SK-N-SH (cell line): ENCODE data around the gene RAD1. TPM values are rescaled to one million over a fixed set of nuclear protein-coding genes. Genes with fewer than 3 reads are reported as not detected.
A peak's percentile ranks its signal among the peaks of the same experiment; 100 is the strongest.

Experiments
- CTCF ChIA-PET: fragments of 300-600, 350-600 bp; formaldehyde crosslinking; extraction: SDS; loops from one replicate; lab custom pipeline; 2021; lab: Yijun Ruan, JAX
- POLR2A ChIA-PET: fragments of 350-600 bp; sonication (Branson Sonifier 250); formaldehyde crosslinking; extraction: SDS; loops from one replicate; lab custom pipeline; 2020; ENCODE audit warnings: antibody characterized with exemption, inconsistent platforms; lab: Yijun Ruan, JAX
- DNase-seq: peaks from one replicate; pipeline ENCODE4 v3.0.0; 2012
- H2AFZ ChIP-seq: fragments of 200-600 bp; sonication (generic); 2 replicates; pipeline ENCODE4 v1.8.1; 2016; ENCODE audit warnings: antibody characterized with exemption, mild to moderate bottlenecking, low read depth
- H3F3A ChIP-seq: fragments of 200-600 bp; sonication (generic); replicated peaks from 2 replicates; pipeline ENCODE3; 2016; ENCODE audit warnings: antibody characterized with exemption, mild to moderate bottlenecking; ENCODE audit not compliant: insufficient read depth
- H3K27ac ChIP-seq, 2 experiments: fragments of 200-500 bp in 1 of 2; fragments of 200-600 bp in 1 of 2; sonication (Bioruptor generic) in 1 of 2; sonication (generic), shearing (Covaris generic) in 1 of 2; 2 replicates each; pipeline versions ENCODE4 v1.5.1 to v1.6.1; 2014 to 2016; ENCODE audit warnings: low read depth in 2 of 2, inconsistent platforms in 1 of 2, low read length in 1 of 2, mild to moderate bottlenecking in 1 of 2, mixed read lengths in 1 of 2
- H3K27me3 ChIP-seq: fragments of 200-600 bp; sonication (generic), shearing (Covaris generic); 2 replicates; pipeline ENCODE4 v1.6.1; 2016; ENCODE audit warnings: mixed run types; ENCODE audit not compliant: insufficient read depth
- H3K36me3 ChIP-seq, 2 experiments: fragments of 200-500 bp in 1 of 2; fragments of 200-600 bp in 1 of 2; sonication (Bioruptor generic) in 1 of 2; sonication (generic) in 1 of 2; replicated peaks in 1 of 2; 2 replicates each; pipeline versions ENCODE3 to v1.5.1; 2014 to 2016; ENCODE audit warnings: low read length in 1 of 2, mild to moderate bottlenecking in 1 of 2; ENCODE audit not compliant: insufficient read depth in 2 of 2, control insufficient read depth in 1 of 2
- H3K4me1 ChIP-seq, 2 experiments: fragments of 200-500 bp in 1 of 2; fragments of 200-600 bp in 1 of 2; sonication (Bioruptor generic) in 1 of 2; sonication (generic), shearing (Covaris generic) in 1 of 2; 2 replicates each; pipeline versions ENCODE4 v1.5.1 to v1.6.1; 2014 to 2016; ENCODE audit warnings: low read depth in 1 of 2, low read length in 1 of 2, mixed run types in 1 of 2; ENCODE audit not compliant: insufficient read depth in 2 of 2, control insufficient read depth in 1 of 2
- H3K4me2 ChIP-seq: fragments of 200-600 bp; sonication (generic), shearing (Covaris generic); 2 replicates; pipeline ENCODE4 v1.6.1; 2017; ENCODE audit warnings: mixed run types
- H3K4me3 ChIP-seq, 2 experiments: fragments of 200-500 bp in 1 of 2; fragments of 200-600 bp in 1 of 2; sonication (Bioruptor generic) in 1 of 2; sonication (generic), shearing (Covaris generic) in 1 of 2; 2 replicates each; pipeline versions ENCODE4 v1.5.1 to v1.8.1; 2014 to 2016; ENCODE audit warnings: low read depth in 2 of 2, inconsistent platforms in 1 of 2, low read length in 1 of 2, mild to moderate bottlenecking in 1 of 2, mixed read lengths in 1 of 2, moderate library complexity in 1 of 2
- H3K79me2 ChIP-seq: fragments of 200-600 bp; sonication (generic); 2 replicates; pipeline ENCODE4 v1.8.1; 2017; ENCODE audit warnings: mild to moderate bottlenecking; ENCODE audit not compliant: insufficient read depth
- H3K9ac ChIP-seq: fragments of 200-600 bp; sonication (generic); 2 replicates; pipeline ENCODE4 v1.6.1; 2017; ENCODE audit warnings: mixed run types
- H3K9me2 ChIP-seq: fragments of 200-600 bp; sonication (generic); 2 replicates; pipeline ENCODE4 v1.6.1; 2017; ENCODE audit warnings: mixed run types
- H3K9me3 ChIP-seq: fragments of 200-600 bp; sonication (generic); 2 replicates; pipeline ENCODE4 v1.6.1; 2017; ENCODE audit warnings: mixed run types, mild to moderate bottlenecking, moderate library complexity
- H4K20me1 ChIP-seq: fragments of 200-600 bp; sonication (generic); 2 replicates; pipeline ENCODE4 v1.6.1; 2017; ENCODE audit warnings: mild to moderate bottlenecking, mixed run types; ENCODE audit not compliant: insufficient read depth
- CHD2 ChIP-seq: fragments of 150-350 bp; IDR thresholded peaks from 2 replicates; pipeline ENCODE4 v1.6.1; 2018; ENCODE audit warnings: low read length; ENCODE audit not compliant: partially characterized antibody
- CTCF ChIP-seq: fragments of 200-600 bp; sonication (generic); IDR thresholded peaks from 2 replicates; pipeline ENCODE4 v1.6.1; 2017; ENCODE audit warnings: antibody characterized with exemption, mild to moderate bottlenecking, moderate library complexity
- ELF1 ChIP-seq: IDR thresholded peaks from 2 replicates; pipeline ENCODE4 v1.4.0; 2012
- EP300 ChIP-seq, 2 experiments: IDR thresholded peaks; 2 replicates each; pipeline versions ENCODE4 v1.4.0 to v1.6.1; 2012; ENCODE audit warnings: borderline replicate concordance in 1 of 2, low read depth in 1 of 2, low read length in 1 of 2
- EZH2phosphoT487 ChIP-seq: fragments of 200-600 bp; sonication (generic); IDR thresholded peaks from 2 replicates; pipeline ENCODE4 v1.6.1; 2017; ENCODE audit warnings: low read depth, mixed run types, mild to moderate bottlenecking, antibody characterized with exemption, moderate library complexity, borderline replicate concordance
- FOSL2 ChIP-seq: IDR thresholded peaks from 2 replicates; pipeline ENCODE4 v1.4.0; 2012; ENCODE audit warnings: low read depth, mild to moderate bottlenecking, moderate library complexity, borderline replicate concordance
- JUND ChIP-seq: IDR thresholded peaks from 2 replicates; pipeline ENCODE4 v1.4.0; 2012
- RAD21 ChIP-seq: IDR thresholded peaks from 2 replicates; pipeline ENCODE4 v1.6.1; 2012; ENCODE audit warnings: mild to moderate bottlenecking, low read length
- REST ChIP-seq: IDR thresholded peaks from 2 replicates; pipeline ENCODE4 v1.6.1; 2012; ENCODE audit warnings: mild to moderate bottlenecking, low read depth, low read length, moderate library complexity
- RXRA ChIP-seq: IDR thresholded peaks from 2 replicates; pipeline ENCODE4 v1.4.0; 2012; ENCODE audit warnings: low read depth, mild to moderate bottlenecking, borderline replicate concordance
- SIN3A ChIP-seq: IDR thresholded peaks from 2 replicates; pipeline ENCODE4 v1.6.1; 2012; ENCODE audit warnings: low read depth, mild to moderate bottlenecking, low read length, moderate library complexity, borderline replicate concordance
- SMC3 ChIP-seq: IDR thresholded peaks from 2 replicates; pipeline ENCODE4 v1.6.1; 2012; ENCODE audit warnings: low read depth, low read length, improper control_type of control experiment
- TEAD4 ChIP-seq: IDR thresholded peaks from 2 replicates; pipeline ENCODE4 v1.4.0; 2012; ENCODE audit warnings: mild to moderate bottlenecking, borderline replicate concordance; ENCODE audit not compliant: insufficient read depth
- USF1 ChIP-seq: IDR thresholded peaks from 2 replicates; pipeline ENCODE4 v1.4.0; 2012; ENCODE audit warnings: low read depth, borderline replicate concordance
- USF2 ChIP-seq: fragments of 150-350 bp; IDR thresholded peaks from 2 replicates; pipeline ENCODE4 v1.6.1; 2017; ENCODE audit warnings: antibody characterized with exemption, low read length, low read depth, borderline replicate concordance
- YY1 ChIP-seq: IDR thresholded peaks from 2 replicates; pipeline ENCODE4 v1.4.0; 2012; ENCODE audit warnings: low read depth, mild to moderate bottlenecking
- WGBS: methylation state at CpG from one replicate; pipeline ENCODE4 v1.1.6; 2017; ENCODE audit warnings: low lambda C conversion rate; 5-methylcytosine and 5-hydroxymethylcytosine counted together
- polyA plus RNA-seq, 3 experiments: library from polyadenylated mRNA; depleted of rRNA; stranded (reverse); fragments of >200 nt; gene quantifications; 2 replicates each; pipeline ENCODE4 v1.2.3, GENCODE V29; 2012

The RAD1 gene
- polyA plus RNA-seq, 1 of the 3 experiments (the other 2 are of a cell fraction): 21.2 TPM

GRCh38 chr5:34898258-34898895, 16.9 kb downstream of the RAD1 start:
- H3K4me1 ChIP-seq: 0 out of 4 replicates have a peak, but pooled peaks cover 0 to 7% of the 10 kb centered on the region in 2 experiments
- TF ChIP-seq CHD2 (no peak), TEAD4 (no peak), RXRA (no peak), RAD21 (peak; percentile 85), USF1 (no peak), ELF1 (no peak), EP300 (IDR thresholded peaks at IDR 0.05; ENCODE audit: borderline replicate concordance in 1 of 2, low read depth in 1 of 2, low read length in 1 of 2) (no peak), YY1 (no peak), USF2 (no peak), CTCF (peak; percentile 88), REST (no peak), FOSL2 (no peak), JUND (no peak), SIN3A (no peak), EZH2phosphoT487 (no peak), SMC3 (peak; percentile 94)
- TF ChIP-seq, all 33 proteins: peak for 3
- H3K4me3 ChIP-seq: no peak overlapping the region; a peak in 1 of 4 replicates
- peaks cover 7% of the 10 kb centered on the region for H3F3A ChIP-seq
- H3K79me2 ChIP-seq: no peaks in the 10 kb centered on the region
- ChIA-PET CTCF (interaction anchor here (0.7 to 4.4 kb wide), 40 partner anchors 8 to 1076 kb away, joined by 3 to 87 read pairs (median 4); partner anchors contain the start of genes BRIX1, DNAJC21 and RAD1), POLR2A (no interaction called here)
- no peaks in the 10 kb centered on the region for H3K36me3 ChIP-seq
- no peaks in the 10 kb centered on the region for H3K9me3 ChIP-seq
- H3K27ac ChIP-seq: 0 out of 4 replicates have a peak overlapping the region, but pooled peaks of 1 of the 2 experiments have one; percentile 15
- H2AFZ ChIP-seq: no peak overlapping the region
- no peaks in the 10 kb centered on the region for H3K9me2 ChIP-seq
- no peaks in the 10 kb centered on the region for H3K27me3 ChIP-seq
- no peak overlapping the region for H3K4me2 ChIP-seq
- WGBS: 2% methylated on average over 3 of the region's 3 CpGs
- no peaks in the 10 kb centered on the region for H4K20me1 ChIP-seq
- H3K9ac ChIP-seq: no peak overlapping the region
- DNase-seq: peak; percentile 53
